Measurements from ENCODE around the gene NHERF1.

DNA sequence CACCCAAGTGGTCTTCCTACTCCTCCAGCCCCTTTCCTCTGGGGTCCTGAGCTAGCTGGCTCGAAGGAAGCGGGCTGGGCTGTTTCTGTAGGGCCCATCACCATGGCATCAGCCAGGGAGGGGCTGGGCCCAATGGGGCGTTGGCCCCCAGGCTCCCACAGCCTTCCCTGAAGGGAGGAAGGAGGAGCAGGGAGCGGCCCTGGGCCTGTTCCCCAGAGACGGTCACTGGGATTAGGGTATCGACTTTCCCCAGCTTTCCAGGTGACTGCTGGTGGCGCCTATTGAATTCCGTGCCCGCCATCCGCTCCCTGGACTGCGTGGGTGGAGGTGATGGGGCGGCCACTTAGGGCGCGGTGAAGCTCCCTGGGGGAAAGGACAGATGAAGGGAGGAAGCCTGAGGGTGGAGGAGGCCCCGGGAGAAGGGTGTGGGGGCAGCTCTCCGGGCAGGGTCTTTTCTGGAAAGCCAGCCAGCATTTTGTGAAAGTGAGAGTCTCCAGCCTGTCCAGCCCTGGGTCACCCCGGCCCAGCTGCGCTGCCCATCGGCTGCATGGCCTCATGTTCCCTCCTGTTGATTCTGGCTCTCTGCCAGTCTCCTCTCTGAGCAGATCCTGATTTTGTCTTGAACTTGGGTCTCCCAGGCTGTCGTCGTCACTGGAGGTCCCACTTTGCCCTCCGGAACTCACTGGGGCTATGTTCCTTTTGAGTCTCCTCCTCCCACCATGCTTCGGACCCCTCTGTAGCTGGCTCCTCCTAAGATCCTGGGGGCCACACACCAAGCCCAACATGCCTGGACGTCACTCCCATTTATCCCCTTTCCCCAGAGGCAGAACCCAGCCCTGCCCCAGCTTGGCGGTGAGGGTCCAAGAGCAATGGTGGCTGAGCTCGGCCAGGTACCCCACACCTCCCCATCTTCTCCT lies 9.8 kb downstream of the NHERF1 start:
- TF ChIP-seq ZNF274 (IDR thresholded peaks at IDR 0.05; ENCODE audit: low read depth, low read length), result no peak
- TF ChIP-seq YY1 (IDR thresholded peaks at IDR 0.05; ENCODE audit: insufficient read depth, insufficient read length), result no peak
- no peak for TF ChIP-seq SUZ12 (IDR thresholded peaks at IDR 0.05; ENCODE audit: extremely low read depth, insufficient read depth, insufficient read length)
